Stimulated activated CD8-positive, alpha-beta memory T cell treated with anti-CD3 and anti-CD28 coated beads, Interleukin-7, amount 100 ng/mL, for 4 hours (primary cell): ENCODE data around the gene TMEM150C.

ENCODE experiments used
- DNase-seq, 2 donors: peaks; one replicate each; pipeline ENCODE4 v3.0.0-alpha.2; 2020; ENCODE audit warnings: low read depth in 2 of 2

Gene TMEM150C

GRCh38 chr4:82561786-82562563, at the start of gene TMEM150C:
Gene TMEM150C, minus strand, starts transcription at chr4:82561988. Its CDS starts 57,331 bp downstream, at chr4:82504657.
- DNase-seq: no peak

GRCh38 chr4:82611527-82611926, 49.7 kb upstream of the TMEM150C start:
- DNase-seq: no peak

- DNase-seq: no peak
Observed at GRCh38 chr4:82610041-82610440, 48.3 kb upstream of the TMEM150C start.

- no peak for DNase-seq
Observed at GRCh38 chr4:82606622-82607021, 44.8 kb upstream of the TMEM150C start.

- DNase-seq: no peak
Observed at GRCh38 chr4:82604522-82604921, 42.7 kb upstream of the TMEM150C start.

DNA sequence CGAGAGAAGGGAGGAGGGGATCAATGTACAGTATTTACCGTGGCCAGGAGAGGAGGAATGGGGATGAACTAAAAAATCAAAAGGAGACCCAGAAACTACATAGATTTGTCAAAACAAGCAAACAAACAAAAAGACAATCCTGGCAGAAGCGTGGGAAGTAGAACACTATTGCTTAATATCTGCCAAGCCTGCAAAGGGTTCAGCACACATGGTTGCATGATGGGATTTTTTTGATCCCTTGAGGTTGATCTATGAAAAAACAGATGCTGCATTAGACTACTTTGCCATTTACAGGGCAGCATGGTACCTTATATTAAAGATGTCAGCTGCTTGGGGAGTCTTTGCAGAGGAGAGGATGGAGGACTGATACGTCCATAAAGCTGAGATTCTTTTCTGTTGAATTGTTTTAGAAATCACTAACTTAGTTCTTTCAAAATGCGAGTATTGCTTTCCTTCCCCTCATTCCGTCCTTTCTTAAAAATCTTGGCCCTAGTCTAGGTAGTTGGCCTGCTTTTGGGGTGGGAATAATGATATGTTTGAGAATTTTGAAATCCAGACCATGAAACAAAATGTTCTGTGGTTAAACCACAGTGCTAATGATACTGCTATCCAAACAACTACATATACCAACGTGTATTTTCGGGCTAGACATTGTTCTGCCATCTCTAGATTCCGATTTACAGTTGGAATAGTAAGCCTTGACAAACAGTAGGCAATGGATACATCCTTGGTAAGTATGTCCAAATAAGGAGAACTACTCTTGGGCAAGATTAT, 39.6 kb upstream of the TMEM150C start:
- DNase-seq: no peak

- no peak for DNase-seq
Observed at GRCh38 chr4:82599336-82599735, 37.5 kb upstream of the TMEM150C start.

DNA sequence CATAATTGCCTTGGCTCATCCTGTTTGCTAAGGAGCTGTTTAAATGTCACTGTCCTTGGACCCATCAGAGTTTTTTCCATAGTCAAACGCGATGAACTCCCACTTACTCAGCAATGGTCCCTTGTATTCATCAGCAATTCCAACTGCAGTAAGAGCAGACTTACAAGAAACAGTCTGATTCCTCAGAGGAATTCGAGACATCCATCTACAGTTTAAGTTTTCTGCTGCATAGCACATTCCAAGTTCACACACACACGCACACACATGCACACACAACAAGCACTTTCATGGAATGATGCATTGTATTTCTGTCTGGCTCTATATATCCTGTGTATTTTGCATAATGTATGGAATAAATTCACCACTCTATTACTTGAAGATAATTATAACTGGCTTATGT, 32.7 kb upstream of the TMEM150C start:
- no peak for DNase-seq

DNA sequence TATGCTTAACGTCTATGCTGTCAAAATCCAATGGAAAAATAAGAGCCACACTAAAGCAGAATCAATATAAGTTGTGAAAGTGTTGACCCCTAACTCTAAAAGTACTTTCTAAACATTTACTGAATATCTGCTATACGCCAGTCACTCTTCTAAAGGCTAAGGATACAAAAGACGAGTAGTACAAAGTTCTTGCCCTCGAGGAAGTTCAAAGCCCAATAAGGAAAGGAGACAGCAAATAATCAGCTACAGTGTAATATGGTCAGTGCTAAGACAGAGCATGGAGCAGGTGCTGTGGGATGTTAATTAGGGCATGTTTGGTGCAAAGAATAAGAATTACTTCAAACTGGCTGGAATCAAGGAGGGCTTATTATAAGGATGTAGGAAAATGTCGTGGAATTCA, 31.6 kb upstream of the TMEM150C start:
- DNase-seq: no peak

- DNase-seq: no peak
Observed at GRCh38 chr4:82592639-82593038, 30.9 kb upstream of the TMEM150C start.

DNA sequence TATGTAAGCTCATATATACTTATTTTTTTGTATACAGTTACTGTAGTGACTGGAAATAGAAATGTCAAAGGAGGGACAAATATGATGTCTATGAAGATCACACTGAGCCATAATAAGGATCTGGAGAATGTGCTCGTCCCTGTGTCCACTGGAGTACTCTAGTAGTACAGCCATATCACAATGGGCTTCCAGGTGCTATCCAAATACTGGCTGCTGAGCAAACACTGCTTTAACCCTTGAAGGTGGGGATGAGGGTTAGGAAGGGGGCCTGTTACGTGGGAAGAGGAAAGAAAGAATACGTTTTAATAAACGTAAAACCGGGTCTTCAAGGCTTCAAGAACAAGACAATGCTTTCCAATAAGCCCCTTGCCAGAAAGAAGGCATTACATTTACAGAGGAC, 29.8 kb upstream of the TMEM150C start:
- DNase-seq: no peak

GRCh38 chr4:82589756-82590155, 28.0 kb upstream of the TMEM150C start:
- DNase-seq: no peak

- no peak for DNase-seq
Observed at GRCh38 chr4:82588771-82589270, 27.0 kb upstream of the TMEM150C start.

- no peak for DNase-seq
Observed at GRCh38 chr4:82587826-82588540, 26.2 kb upstream of the TMEM150C start.

DNA sequence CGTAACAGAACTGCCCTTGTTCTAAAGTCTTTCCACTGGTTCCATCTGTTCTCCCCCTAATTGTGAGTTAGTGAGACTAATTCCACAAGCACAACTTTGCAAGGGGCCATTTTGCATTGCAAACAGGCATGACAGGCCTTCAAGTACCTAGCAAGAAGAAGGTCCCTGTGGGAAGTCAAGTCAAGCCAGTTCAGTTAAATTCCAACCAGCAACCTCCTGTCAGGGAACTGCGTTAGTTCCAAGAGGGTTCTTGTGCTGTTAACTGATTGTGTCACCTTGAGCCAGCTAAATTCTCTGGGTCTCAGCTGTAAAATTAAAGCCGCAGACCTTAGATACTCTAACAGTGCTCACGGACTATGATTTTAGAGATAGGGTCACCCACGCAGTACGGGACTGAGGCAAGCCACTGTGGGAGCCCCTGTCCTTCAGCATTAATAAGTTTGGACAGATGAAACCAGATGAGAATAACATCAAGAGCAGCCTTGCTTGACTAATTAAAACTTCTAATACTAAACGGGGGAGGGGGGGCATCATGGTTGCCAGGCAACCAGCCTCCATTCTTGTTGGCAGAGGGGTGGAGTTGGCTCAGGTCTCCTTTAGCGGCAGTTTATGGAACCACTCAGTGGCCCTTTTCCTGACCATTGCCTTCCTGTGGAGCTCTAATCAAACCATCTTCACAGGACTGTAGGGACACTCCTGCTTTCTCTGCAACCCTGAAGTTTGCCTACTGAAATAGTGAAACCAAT, 24.1 kb upstream of the TMEM150C start:
- DNase-seq: no peak

GRCh38 chr4:82584931-82585330, 23.1 kb upstream of the TMEM150C start:
- no peak for DNase-seq

DNA sequence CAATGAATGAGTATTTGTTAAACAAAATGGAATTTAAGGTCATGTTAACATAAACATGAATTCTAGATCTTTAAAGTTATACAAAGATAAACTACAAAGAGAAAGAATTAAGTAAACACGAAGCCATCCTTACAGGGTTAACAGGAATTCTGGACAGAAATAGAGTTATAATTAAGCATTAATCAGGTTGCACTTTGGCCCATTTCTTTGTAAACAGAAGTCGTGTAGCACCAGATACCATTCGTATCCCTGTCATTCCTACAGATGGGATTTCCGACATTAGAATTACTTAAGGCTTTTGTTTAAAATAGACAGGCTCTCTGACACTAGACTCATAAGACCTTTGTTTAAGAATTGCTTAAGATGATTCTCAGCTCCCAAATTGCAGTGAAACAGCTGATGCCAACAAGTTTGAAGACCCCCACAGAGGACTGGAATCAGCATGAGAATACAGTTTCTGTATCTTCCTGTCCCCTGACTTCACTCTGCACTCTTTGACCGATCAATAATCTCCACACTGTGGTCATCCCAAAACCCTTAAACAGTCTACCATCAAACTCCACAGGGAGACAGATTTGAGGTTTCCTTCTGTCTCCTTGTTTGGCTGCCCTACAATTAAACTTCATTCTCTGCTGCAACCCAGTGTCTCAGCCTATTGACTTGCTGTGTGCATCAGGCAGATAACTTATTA, 22.3 kb upstream of the TMEM150C start:
- DNase-seq: no peak

GRCh38 chr4:82579932-82580331, 18.1 kb upstream of the TMEM150C start:
- DNase-seq: no peak

- DNase-seq: no peak
Observed at GRCh38 chr4:82578935-82579334, 17.1 kb upstream of the TMEM150C start.

DNA sequence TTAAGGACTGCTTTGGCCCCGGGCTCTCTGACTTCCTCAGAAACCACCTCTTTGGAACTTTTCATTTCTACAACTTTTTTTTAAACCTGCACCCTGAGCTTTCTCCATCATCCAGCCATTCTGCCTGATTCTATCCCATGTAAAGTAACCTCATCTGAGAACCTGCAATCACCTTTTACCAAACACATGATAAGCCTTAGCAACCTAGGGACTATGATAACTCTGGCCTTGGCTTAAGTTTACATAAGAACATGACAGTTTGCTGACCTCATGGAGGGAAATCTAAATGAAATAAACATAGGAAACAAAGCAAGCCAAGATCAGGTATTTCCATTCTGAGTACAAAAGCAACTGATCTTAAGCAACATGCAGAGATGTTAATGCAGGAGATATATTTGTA, 15.7 kb upstream of the TMEM150C start:
- no peak for DNase-seq

- no peak for DNase-seq
Observed at GRCh38 chr4:82569727-82570126, 7.9 kb upstream of the TMEM150C start.
